ENCODE results near the gene C1orf210. TPM values are rescaled to one million over a fixed set of nuclear protein-coding genes. Genes with fewer than 3 reads are reported as not detected.

Gene C1orf210
- total and polyA plus RNA-seq, 2 of the 4 experiments (the other 2 are of a cell fraction) = not detected

DNA sequence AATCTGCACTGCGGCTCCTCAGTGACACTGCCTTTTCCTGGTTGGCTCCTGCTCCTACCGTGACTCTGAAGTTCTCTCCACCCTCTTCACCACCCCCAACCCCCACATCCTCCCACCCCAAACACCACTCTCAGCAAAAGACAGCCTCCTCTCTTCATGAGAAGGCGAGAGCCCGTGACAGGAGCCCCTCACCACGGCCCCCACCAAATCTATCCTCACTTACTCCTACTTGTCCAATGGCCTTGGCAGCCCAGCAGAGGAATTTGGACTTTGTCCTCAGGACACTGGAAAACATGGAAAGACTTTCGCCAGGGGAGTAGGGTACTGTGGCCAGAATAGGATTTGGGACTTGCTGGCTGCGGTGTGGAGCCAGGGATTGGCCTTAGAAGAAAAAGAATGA, 8.7 kb downstream of the C1orf210 start:
- H2BK120ac ChIP-seq (ENCODE audit: low read depth, low read length) = no peak overlapping the region
- H2AK9ac ChIP-seq (replicated peaks; ENCODE audit: low read depth, low read length, poor library complexity) = no peak overlapping the region
- DNase-seq (no peak), ATAC-seq (ENCODE audit: low read depth) (no peak)
- no peak overlapping the region for H3K23ac ChIP-seq (ENCODE audit: low read depth, low read length)
- H3K4me2 ChIP-seq (ENCODE audit: low read depth, low read length) = no peak overlapping the region
- peaks cover 17% of the 10 kb centered on the region for H3K27me3 ChIP-seq (ENCODE audit: control insufficient read depth, insufficient read depth, low read length)
- intact Hi-C loops (cut with micrococcal nuclease) (no loop called here), dilution Hi-C loops (cut with HindIII; ENCODE audit: low sequenced_read_pairs, unreplicated experiment) (no loop called here), in situ Hi-C loops (cut with MboI; ENCODE audit: low sequenced_read_pairs) (no loop called here)
- H3K9ac ChIP-seq (ENCODE audit: low read depth, low read length) = no peak overlapping the region
- H2BK20ac ChIP-seq (ENCODE audit: low read depth, low read length) = no peak overlapping the region
- no peaks in the 10 kb centered on the region for H3K9me3 ChIP-seq (ENCODE audit: control insufficient read depth, insufficient read depth, low read length)
- no peak overlapping the region for H3K14ac ChIP-seq (replicated peaks; ENCODE audit: low read depth, low read length)
- H3K4ac ChIP-seq (ENCODE audit: low read depth, low read length) = no peak overlapping the region
- no peak overlapping the region for H3K56ac ChIP-seq (ENCODE audit: extremely low read depth, insufficient read depth, low read length)
- ChIA-PET CTCF (no interaction called here), POLR2A (ENCODE audit: unreplicated experiment) (no interaction called here)
- no peaks in the 10 kb centered on the region for H3K79me1 ChIP-seq (ENCODE audit: low read depth in 1 of 2, low read length in 2 of 2)
- H4K8ac ChIP-seq (ENCODE audit: low read depth in 2 of 2, low read length in 2 of 2) = no peak overlapping the region
- no peak overlapping the region for H4K91ac ChIP-seq (ENCODE audit: insufficient read depth, low read depth, low read length)
- H3K36me3 ChIP-seq (ENCODE audit: control insufficient read depth, insufficient read depth, low read length) = no peaks in the 10 kb centered on the region
- H2BK15ac ChIP-seq (ENCODE audit: low read depth, low read length) = no peak overlapping the region
- WGBS, 2 experiments (ENCODE audit: extremely low coverage in 2 of 2, insufficient read length in 1 of 2) = 20% methylated on average over 2 of the region's 7 CpGs; no CpG with 5 or more reads in 1 of the 2 experiments
- H3K4me1 ChIP-seq (ENCODE audit: control insufficient read depth, insufficient read depth, low read length) = 0 out of 2 replicates have a peak, but pooled peaks cover 2% of the 10 kb centered on the region
- no peaks in the 10 kb centered on the region for H4K20me1 ChIP-seq (ENCODE audit: insufficient read depth, low read length)
- no TSS peak for BruUV-seq (replicated peaks)
- no peak overlapping the region for H4K5ac ChIP-seq (ENCODE audit: low read depth, low read length)
- no peak overlapping the region for H2BK5ac ChIP-seq (ENCODE audit: low read depth, low read length, poor library complexity, severe bottlenecking)
- no peak overlapping the region for H3K18ac ChIP-seq (ENCODE audit: low read depth, low read length)
- no peaks in the 10 kb centered on the region; the same call in 1 of the 2 replicates for H3K9me1 ChIP-seq (ENCODE audit: insufficient read depth, low read length)
- H3K4me3 ChIP-seq (ENCODE audit: insufficient read depth, low read depth, low read length) = no peak overlapping the region
- TF ChIP-seq CEBPB (IDR thresholded peaks at IDR 0.05; ENCODE audit: low read depth, low read length) (no peak), MXI1 (IDR thresholded peaks at IDR 0.05; ENCODE audit: borderline replicate concordance, low read depth, low read length) (no peak), MAFK (IDR thresholded peaks at IDR 0.05; ENCODE audit: low read depth, low read length) (no peak), RAD21 (IDR thresholded peaks at IDR 0.05; ENCODE audit: low read length) (no peak), RCOR1 (IDR thresholded peaks at IDR 0.05; ENCODE audit: insufficient replicate concordance, low read length) (no peak), BHLHE40 (IDR thresholded peaks at IDR 0.05; ENCODE audit: low read depth, low read length) (no peak), SMC3 (IDR thresholded peaks at IDR 0.05; ENCODE audit: low read depth, low read length) (no peak), FOS (IDR thresholded peaks at IDR 0.05; ENCODE audit: low read depth, low read length) (no peak), RFX5 (IDR thresholded peaks at IDR 0.05; ENCODE audit: low read depth, low read length) (no peak), CHD1 (IDR thresholded peaks at IDR 0.05; ENCODE audit: low read depth, low read length) (no peak), POLR2A (IDR thresholded peaks at IDR 0.05; ENCODE audit: low read depth, low read length) (no peak)
- TF ChIP-seq, protein P1, sequence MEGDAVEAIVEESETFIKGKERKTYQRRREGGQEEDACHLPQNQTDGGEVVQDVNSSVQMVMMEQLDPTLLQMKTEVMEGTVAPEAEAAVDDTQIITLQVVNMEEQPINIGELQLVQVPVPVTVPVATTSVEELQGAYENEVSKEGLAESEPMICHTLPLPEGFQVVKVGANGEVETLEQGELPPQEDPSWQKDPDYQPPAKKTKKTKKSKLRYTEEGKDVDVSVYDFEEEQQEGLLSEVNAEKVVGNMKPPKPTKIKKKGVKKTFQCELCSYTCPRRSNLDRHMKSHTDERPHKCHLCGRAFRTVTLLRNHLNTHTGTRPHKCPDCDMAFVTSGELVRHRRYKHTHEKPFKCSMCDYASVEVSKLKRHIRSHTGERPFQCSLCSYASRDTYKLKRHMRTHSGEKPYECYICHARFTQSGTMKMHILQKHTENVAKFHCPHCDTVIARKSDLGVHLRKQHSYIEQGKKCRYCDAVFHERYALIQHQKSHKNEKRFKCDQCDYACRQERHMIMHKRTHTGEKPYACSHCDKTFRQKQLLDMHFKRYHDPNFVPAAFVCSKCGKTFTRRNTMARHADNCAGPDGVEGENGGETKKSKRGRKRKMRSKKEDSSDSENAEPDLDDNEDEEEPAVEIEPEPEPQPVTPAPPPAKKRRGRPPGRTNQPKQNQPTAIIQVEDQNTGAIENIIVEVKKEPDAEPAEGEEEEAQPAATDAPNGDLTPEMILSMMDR (conservative IDR thresholded peaks at IDR 0.05; ENCODE audit: low read depth, low read length) = no peak
- TF ChIP-seq, protein P2, sequence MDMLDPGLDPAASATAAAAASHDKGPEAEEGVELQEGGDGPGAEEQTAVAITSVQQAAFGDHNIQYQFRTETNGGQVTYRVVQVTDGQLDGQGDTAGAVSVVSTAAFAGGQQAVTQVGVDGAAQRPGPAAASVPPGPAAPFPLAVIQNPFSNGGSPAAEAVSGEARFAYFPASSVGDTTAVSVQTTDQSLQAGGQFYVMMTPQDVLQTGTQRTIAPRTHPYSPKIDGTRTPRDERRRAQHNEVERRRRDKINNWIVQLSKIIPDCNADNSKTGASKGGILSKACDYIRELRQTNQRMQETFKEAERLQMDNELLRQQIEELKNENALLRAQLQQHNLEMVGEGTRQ (IDR thresholded peaks at IDR 0.05; ENCODE audit: low read depth, low read length) = no peak
- H3K27ac ChIP-seq (ENCODE audit: insufficient read depth, low read length) = no peak overlapping the region
- no peak overlapping the region for H2AK5ac ChIP-seq (ENCODE audit: low read depth, low read length)
- no peak overlapping the region for H2AFZ ChIP-seq (replicated peaks; ENCODE audit: low read length, poor library complexity)
